Muscle layer of duodenum (tissue), 2 donors: ENCODE measurements around the gene B4GAT1.
A peak's percentile ranks its signal among the peaks of the same experiment; 100 is the strongest.

Source experiments
- H3K27ac ChIP-seq: one replicate; pipeline ENCODE4 v1.7.0; 2013; ENCODE audit warnings: mild to moderate bottlenecking, low read length
- H3K27me3 ChIP-seq: one replicate; pipeline ENCODE4 v1.7.0; 2013; ENCODE audit warnings: low read depth, mild to moderate bottlenecking, control low read depth, low read length
- H3K36me3 ChIP-seq, 2 donors: one replicate each; pipeline ENCODE4 v1.7.0; 2013; ENCODE audit warnings: low read length in 2 of 2, control low read depth in 1 of 2, mild to moderate bottlenecking in 1 of 2; ENCODE audit not compliant: insufficient read depth in 2 of 2, control insufficient read depth in 1 of 2
- H3K4me1 ChIP-seq, 2 donors: one replicate each; pipeline ENCODE4 v1.7.0; 2013; ENCODE audit warnings: low read length in 2 of 2, mild to moderate bottlenecking in 2 of 2, control low read depth in 1 of 2, moderate library complexity in 1 of 2; ENCODE audit not compliant: insufficient read depth in 2 of 2, control insufficient read depth in 1 of 2
- H3K4me3 ChIP-seq, 2 donors: one replicate each; pipeline ENCODE4 v1.7.0; 2013; ENCODE audit warnings: low read length in 2 of 2, low read depth in 1 of 2, mild to moderate bottlenecking in 1 of 2
- H3K9me3 ChIP-seq, 2 donors: one replicate each; pipeline ENCODE4 v1.7.0; 2013; ENCODE audit warnings: low read length in 2 of 2, control low read depth in 1 of 2, mild to moderate bottlenecking in 1 of 2; ENCODE audit not compliant: control insufficient read depth in 1 of 2
- donor health status: healthy.

The B4GAT1 gene

DNA sequence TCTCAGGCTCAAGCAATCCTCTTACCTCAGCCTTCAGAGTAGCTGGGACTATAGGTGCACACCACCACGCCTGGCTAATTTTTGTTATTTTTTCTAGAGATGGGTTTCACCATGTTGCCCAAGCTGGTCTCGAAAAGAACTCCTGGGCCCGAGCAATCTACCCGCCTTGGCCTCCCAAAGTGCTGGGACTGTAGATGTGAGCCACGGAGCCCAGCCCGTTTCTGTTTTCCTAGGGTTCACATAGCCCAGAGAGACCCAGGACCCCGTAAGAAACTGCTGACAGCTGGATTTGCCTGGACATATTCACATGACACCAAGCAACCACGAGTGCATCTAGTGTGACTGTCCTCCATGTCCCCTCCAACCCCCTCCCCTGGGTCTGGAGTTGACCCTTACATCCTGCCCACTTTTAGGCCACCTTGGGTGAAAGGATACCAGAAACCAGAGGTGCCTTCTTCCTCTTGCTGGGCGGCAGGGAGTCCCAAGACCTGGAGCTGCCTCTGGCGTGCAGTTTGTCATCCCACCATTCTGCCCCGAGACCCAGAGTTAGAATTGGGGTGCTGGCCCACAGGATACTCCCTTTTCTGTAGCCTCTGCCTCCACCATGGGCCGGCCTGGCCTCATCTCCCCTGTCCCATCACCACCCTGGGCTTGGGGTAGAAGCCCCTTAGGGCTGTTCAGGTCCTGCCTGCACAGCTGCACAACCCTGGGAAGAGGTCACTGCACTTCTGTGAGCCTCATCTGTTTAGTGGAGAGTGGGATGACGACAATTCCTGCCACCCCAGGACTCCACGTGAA is 7.5 kb downstream of the B4GAT1 start:
- Histone ChIP-seq H3K4me3 (no peak overlapping the region), H3K27ac (no peak overlapping the region), H3K36me3 (peaks cover 33 to 51% of the 10 kb centered on the region in 2 donors), H3K9me3 (no peaks in the 10 kb centered on the region), H3K4me1 (peaks cover 16 to 38% of the 10 kb centered on the region in 2 donors), H3K27me3 (no peaks in the 10 kb centered on the region)

DNA sequence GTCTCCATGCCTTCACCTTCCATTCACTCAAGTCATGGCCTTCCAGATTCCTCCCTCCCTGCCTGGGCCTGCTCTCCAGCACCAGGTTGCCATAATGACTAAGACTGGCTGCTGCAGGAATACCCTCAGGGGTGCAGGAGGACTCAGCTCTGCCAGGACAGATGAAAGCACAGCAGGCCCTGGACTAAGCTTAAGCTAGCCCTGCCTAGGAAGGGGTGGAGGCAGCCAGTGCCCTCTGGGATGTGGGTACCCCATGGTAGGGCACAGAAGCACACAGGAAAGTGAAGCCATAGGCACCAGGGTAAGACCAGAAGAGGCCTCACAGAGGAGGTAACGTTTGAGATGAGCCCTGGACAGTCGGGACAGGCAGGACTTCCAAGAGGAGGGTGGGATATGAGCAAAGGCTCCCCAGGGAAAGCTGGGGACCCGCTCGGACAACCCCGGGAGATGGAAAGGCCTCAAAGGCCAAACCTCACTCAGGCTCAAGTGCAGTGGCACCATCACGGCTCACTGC is 8.2 kb downstream of the B4GAT1 start:
- Histone ChIP-seq H3K36me3 (peaks cover 33 to 51% of the 10 kb centered on the region in 2 donors), H3K27me3 (no peaks in the 10 kb centered on the region), H3K4me1 (peaks cover 13 to 35% of the 10 kb centered on the region in 2 donors), H3K27ac (no peak overlapping the region), H3K4me3 (no peak overlapping the region), H3K9me3 (no peaks in the 10 kb centered on the region)

DNA sequence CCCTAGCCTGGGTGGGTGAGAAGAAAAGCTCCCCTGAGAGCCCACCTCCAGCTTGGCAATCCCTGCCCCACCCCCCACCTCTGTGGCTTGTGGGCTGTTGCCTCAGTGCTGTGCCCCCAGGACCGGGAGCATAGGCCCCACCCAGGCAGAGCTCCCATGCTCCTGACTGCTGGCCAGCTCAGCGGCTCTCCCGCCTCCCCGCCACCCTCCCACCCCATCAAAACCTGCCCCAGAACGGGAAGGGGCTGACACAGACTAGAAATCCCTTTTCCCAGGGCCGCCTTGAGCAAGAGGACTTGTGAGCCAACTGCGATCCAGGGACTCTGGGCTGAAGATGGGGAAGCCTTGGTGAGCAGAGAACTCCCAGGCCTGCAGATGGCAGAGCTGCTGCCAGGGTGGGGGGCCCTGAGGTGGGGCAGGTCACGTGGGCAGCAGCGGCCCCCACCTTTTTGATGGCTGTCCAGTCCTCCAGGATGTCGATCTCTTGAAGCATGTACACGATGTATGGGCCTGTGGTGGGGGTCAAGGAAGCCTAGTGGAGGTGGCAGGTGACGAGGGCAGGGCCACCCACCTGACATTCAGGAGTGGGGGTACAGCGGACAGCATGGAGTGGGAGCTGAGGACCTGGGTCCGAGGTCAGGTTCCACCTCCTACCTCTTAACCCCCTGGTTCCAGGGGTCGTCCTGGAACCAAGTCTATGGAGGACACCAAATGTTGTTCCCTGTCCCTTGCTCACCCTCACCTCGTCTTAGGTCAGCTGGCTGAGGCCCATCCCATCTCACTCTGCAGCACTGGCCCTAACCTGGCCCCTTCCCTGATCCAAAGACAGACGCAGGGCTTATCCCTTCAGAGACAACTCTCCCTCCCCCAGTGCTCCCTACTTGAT is 8.9 kb downstream of the B4GAT1 start:
- no peak overlapping the region for H3K4me3 ChIP-seq
- H3K36me3 ChIP-seq, result peaks cover 33 to 55% of the 10 kb centered on the region in 2 donors
- H3K27me3 ChIP-seq, result no peaks in the 10 kb centered on the region
- H3K27ac ChIP-seq, result no peak overlapping the region
- peaks cover 6 to 28% of the 10 kb centered on the region in 2 donors for H3K4me1 ChIP-seq
- no peaks in the 10 kb centered on the region for H3K9me3 ChIP-seq

DNA sequence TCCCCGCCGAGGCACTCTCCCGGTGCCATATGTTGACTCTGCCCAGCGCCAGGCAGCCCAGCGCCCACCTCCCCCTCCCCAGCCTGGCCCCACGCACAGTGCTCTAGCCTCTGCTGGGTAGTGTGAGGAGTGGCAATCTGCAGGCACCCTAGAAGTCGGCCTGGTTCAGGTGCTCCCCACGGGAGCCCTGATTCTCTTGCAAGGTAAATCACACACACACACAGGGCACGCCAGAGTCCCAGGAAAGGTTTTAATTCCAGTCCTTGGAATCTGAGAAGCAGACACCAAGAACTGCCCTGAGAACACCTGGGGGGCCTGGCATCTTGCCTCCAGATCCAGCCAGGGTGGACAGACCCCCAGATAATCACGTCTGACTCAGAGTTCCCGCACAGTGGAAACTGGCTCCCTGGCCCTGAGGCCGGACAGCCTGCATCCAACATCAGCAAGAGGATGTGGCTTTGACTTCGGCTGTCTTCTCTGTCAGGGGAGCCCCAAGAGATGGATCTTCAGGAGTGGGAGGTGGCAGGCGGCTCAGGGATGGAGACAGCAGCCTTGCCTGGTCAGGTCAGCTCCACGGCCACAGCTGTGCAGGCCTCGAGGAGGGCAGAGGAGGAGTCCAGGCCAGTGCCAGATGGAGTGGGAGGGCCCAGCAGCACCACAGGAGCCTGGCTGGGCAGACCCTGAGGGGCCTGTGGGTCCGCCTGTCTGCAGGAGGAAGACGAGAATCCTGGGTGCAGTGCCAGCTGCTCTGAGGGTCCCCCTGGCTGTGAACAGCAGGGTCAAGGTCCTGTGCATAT is 10.1 kb downstream of the B4GAT1 start:
- Histone ChIP-seq H3K27me3 (no peaks in the 10 kb centered on the region), H3K4me1 (peaks cover 6 to 21% of the 10 kb centered on the region in 2 donors), H3K36me3 (peaks cover 38 to 63% of the 10 kb centered on the region in 2 donors), H3K9me3 (no peaks in the 10 kb centered on the region), H3K4me3 (no peak overlapping the region), H3K27ac (peak overlapping the region; percentile 56)

DNA sequence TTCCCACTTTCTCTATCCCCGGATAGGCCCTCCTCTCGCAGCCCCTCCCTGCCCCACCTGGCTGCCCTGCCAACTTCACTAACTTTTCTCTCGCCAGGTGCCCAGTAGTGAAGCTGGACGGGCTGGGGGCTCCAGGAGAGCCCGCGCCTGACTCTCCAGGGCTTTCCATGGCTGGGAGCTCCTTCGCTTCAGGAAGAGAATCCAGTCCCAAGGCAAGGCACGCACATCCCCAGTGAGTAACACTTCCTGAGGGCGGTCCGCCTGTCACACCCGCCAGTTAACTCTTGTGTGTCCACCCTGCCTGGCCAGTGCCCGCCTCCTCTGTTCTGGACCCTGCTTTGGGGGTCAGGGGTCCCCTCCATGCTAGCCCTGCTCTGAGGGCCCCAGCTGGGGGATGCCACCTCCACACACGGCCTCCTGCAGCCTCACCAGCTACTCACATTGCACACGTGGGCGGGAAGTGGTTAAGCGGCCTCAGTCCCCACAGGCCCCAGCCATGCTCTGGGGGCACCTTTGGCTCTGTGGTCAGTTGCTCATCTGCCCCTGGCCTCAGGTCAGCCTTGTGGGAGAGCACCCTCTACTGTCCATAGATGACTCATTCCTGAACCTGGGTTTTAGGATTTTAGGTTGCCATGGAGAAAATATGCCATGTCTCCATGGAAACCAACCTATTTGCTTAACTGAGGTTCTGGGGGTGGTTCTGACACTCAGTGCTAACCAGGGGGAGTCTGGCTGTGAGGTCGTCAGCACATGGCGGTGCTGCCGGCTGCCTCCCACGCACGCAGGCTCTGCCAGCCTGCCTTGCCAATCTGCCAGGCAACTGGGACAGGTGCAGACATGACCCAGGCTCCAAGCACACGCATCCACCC is 11.0 kb downstream of the B4GAT1 start, which contains the start of gene RIN1:
TSS of gene RIN1 (minus strand) at position 201 of the 869 bp plus-strand sequence. CDS start at position 169, 32 bp downstream.
- H3K9me3 ChIP-seq, result no peaks in the 10 kb centered on the region
- H3K27ac ChIP-seq, result peak within 1 kb of the TSS; percentile 56
- H3K36me3 ChIP-seq, result peaks cover 31 to 58% of the 10 kb centered on the region in 2 donors
- peak within 1 kb of the TSS; percentile 76 for H3K4me3 ChIP-seq
- peaks cover 6 to 21% of the 10 kb centered on the region in 2 donors for H3K4me1 ChIP-seq
- no peaks in the 10 kb centered on the region for H3K27me3 ChIP-seq

DNA sequence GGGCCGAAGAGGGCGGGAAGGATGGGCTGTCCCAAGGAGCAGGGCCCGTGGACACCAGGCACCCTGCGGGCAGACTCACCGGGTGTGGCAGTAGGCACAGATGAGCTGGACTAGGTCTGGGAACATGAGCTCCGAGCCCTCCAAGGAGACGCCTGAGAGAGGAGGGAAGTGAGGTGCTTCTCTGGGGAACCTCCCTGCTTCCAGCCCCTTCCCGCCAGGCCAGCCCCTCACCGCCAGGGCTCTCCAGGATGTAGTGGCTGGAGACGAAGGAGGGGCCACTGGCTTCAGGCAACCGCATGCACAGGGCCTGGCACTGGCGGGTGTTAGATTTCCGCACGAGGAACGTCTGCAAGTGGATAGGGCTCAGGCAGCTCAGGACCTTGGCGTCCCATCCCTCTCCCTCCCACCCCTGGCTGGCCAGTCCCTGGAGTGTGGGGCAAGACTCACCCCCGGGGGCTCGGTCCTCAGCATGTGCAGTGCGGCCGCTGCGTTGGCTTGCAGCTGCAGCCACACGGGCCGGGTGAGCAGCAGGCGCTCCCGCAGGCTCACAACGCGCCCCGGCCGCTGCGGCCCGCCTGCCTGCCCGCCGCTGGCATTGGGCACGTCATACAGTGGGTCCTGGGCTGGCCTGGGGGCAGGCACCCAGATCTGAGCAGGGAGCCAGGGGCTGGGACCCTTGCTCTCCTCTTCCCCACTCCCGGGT is 11.7 kb downstream of the B4GAT1 start:
- no peaks in the 10 kb centered on the region for H3K27me3 ChIP-seq
- H3K36me3 ChIP-seq, result peaks cover 23 to 50% of the 10 kb centered on the region in 2 donors
- no peaks in the 10 kb centered on the region for H3K9me3 ChIP-seq
- peak overlapping the region; percentile 76 for H3K4me3 ChIP-seq
- H3K4me1 ChIP-seq, result peaks cover 6 to 21% of the 10 kb centered on the region in 2 donors
- H3K27ac ChIP-seq, result peak overlapping the region; percentile 51

DNA sequence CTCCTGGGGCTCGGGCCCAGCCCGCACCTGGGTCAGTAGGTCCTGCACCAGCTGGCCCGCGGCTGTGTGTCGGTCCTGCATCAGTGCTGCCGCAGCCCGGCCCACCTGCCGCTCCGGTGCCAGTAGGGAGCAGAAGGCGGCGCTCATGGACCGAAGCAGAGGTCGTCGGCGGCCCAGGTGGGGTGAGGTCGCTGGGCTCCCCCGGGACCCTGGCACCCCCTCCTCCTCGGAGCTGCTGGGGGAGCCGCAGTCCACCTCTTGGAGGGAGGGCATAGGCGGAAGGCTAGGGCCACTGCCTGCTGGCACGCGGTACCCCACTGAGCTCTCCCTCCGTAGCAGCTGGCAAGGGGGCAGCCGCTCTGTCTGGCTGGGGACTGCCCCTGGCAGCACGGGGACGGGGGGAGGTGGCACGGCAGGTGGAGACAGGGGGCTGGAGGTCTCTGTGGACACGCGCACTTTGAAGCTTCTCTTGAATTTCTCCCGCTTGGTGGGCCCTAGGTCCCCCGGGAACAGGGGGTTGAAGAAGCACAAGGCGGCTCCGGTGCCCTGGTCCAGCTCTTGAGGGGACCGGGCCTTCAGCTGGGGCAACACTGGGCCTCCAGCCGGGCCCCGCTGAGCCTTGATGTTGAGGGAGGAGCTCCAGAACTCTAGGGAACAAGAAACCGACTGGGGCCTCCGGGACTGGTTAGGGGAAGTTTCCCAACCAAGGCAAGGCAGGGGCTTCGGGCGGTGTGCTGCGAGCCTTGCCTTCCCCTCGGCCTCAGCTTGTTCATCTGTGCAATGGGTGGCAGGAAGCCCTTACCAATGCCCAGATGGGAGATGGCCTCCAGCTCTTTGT is 12.6 kb downstream of the B4GAT1 start:
- Histone ChIP-seq H3K4me1 (peaks cover 6 to 21% of the 10 kb centered on the region in 2 donors), H3K27ac (no peak overlapping the region), H3K36me3 (peaks cover 15 to 42% of the 10 kb centered on the region in 2 donors), H3K27me3 (no peaks in the 10 kb centered on the region), H3K4me3 (peak overlapping the region; percentile 76), H3K9me3 (no peaks in the 10 kb centered on the region)

DNA sequence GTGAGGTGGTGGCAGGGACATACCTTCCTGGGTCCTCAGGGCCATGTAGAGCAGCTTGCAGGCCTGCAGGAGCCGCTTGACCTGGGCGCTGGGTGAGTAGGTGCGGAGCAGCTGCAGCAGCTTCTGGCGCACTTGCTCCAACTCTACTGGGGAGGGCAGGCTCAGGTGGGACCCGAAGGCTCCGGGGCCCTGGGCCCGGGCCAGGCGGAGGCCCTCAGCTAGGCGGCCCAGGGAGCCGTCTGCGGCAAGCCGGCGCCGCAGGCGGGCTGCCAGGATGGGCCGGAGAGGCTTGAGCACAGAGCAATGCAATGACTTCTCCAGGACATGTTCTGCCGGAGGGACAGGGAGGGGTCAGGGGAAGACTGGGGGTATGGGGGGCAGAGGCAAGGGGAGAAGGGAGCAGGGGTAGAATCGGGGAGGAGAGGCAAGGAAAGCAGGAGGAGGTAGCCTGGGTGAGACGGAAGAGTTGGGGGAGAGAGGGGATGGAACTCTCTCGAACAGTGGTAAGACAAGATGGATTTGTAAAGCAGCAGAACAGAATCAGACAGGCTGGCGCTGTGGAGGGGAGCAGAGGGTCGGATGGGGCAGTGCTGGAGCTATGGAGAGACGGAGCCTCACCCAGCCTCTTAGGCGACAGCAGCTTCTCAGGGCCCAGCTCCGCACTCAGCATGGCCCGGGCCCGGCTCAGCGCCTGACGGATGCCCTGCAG is 13.4 kb downstream of the B4GAT1 start:
- Histone ChIP-seq H3K4me1 (peaks cover 6 to 21% of the 10 kb centered on the region in 2 donors), H3K27ac (no peak overlapping the region), H3K36me3 (peaks cover 7 to 34% of the 10 kb centered on the region in 2 donors), H3K27me3 (no peaks in the 10 kb centered on the region), H3K4me3 (no peak overlapping the region), H3K9me3 (no peaks in the 10 kb centered on the region)
